HUDEP-2 (cell line): ENCODE results near the gene DNAJC16.
"Not testable (repeated sequence)": the region's sequence is repeated elsewhere in the genome, so short reads cannot be mapped to it uniquely, and the experiment has no call there.

Experiments
- DNase-seq, 76 experiments: peaks; one replicate each; lab custom pipeline; 2025; ENCODE audit not compliant: unreplicated experiment in 76 of 76; lab: John Stamatoyannopoulos, UW

Gene DNAJC16

DNA sequence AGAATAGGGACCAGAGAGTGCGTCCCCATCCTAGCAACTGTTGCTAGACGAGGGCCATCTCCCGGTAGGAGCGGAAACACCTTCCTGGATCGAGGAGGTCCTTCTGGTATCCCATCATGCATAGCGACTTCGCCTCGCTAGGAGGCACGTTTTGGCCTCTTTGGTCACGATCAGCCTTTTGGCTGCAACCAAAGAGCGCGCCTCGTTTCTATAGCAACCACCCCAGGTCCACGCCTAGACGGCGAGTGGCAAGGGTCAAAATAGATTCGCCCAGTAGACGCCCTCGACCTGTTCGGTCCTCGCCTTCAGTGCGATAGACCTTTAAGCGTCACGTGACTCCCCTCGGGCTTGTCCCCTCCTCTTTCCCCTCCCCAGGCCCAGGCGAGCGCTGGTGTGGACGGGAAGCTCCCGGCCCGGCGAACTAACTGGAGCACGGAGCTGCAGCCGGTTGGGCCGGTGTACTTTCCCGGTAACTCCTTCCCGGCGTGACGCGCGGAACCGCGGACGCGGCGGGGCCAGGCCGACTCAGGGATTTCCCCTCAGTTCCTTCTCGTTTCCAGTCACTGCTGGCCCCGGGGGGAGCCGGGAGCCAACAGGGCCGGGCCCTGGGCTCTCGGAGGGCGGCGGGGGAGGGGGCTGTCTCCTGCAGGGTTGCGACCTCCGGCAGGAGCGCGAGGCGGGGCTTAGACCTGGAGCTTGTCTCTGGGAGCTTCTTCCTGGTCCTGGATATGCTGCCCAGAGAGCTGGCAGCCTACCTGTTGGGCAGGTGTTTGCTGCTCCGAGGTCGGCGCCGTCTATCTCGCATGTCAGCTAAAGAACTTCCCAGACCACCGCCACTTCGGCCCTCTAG is at the start of gene DNAJC16:
TSS of gene DNAJC16 (plus strand) at position 359 of the 850 bp plus-strand sequence. CDS start 2,258 bp downstream, outside the sequence.
- DNase-seq = peak in 75 of 76 experiments; percentile 52 to 100 (median 99)

DNA sequence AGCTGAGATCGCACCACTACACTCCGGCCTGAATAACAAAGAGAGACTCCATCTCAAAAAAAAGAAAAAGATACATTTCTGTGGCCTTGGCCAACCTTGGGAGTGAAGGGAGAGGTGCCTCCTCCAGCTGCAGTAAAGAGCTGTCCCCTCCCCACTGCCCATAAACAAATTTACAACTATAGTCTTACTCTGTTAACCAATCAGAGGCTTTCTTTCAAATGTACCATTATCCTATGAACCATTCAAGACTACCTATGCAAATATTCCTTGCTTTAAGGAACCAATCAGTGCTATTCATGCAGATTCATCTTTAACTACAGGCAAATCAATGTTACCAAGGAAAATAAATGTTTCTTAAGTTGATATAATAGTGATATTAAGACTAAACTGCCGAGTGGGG is 49.7 kb upstream of the DNAJC16 start:
- no peak for DNase-seq

DNA sequence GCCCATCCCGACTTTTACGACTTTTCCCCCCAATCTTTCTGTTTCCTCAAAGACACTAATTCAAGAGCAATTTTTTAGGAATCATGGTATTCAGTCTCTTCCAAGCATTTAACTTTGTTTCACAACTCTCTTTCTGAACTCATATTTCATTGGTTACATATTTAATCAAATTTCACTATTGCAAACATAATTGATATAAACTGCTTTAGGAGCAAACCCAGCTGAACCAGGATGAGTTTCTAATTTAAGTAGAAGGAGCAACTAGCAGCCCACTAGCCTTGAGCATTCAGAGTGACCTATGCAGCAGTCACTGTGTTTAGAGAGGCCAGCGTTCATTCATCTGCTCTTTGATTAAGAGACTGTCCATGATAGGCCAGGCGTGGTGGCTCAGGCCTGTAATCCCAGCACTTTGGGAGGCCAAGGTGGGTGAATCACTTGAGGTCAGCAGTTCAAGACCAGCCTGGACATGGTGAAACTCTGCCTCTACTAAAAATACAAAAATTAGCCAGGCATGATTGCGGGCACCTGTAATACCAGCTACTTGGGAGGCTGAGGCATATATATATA is 48.9 kb upstream of the DNAJC16 start:
- no peak for DNase-seq

DNA sequence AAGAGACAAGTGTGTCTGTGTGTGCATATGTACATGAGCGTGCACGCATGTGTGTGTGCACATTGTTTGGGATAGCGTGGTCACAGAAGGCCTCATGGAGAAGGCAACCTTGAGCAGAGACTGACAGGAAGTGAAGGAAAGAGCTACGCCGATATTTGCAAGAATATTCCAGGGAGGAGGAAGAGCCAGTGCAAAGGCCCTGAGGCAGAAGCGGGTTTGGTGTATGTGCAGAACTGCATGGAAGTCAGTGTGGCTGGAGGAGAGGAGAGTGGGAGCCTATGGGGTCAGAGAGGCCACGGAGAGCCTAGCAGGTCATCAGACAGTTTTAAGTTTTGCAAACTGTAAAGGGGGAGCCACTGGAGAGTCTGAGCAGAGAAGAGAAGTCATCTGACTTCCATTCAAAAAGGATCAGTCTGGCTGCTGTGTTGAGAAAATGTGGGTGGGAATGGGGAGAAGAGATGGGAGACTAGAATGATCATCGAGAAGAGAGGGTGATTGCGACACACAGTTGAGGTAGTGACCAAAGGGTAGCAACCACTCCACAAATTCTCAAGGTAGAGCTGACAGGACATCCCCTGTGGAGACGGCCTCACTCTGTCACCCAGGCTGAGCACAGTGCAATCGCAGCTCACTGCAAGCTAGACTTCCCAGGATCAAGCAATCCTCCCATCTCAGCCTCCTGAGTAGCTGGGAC is 46.8 kb upstream of the DNAJC16 start:
- DNase-seq = no peak

DNA sequence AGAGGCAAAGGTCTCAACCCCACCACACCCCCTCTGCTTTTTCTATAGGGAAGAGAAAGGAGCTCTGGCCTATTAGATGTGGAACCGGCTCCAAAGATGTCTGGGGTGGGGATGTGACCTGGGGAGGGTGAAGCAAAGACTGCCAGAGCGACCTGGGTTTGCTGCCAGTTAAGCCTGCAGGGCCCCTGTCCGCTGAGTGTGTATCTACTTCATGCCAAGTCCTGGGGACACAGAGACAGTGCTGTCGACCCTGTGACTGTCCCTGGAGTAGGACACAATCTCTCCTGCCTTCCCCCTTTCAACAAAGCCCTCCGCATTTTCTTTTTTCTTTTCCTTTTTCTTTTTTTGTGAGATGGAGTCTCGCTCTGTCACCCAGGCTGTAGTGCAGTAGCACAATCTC is 44.2 kb upstream of the DNAJC16 start:
- not testable (repeated sequence) for DNase-seq

DNA sequence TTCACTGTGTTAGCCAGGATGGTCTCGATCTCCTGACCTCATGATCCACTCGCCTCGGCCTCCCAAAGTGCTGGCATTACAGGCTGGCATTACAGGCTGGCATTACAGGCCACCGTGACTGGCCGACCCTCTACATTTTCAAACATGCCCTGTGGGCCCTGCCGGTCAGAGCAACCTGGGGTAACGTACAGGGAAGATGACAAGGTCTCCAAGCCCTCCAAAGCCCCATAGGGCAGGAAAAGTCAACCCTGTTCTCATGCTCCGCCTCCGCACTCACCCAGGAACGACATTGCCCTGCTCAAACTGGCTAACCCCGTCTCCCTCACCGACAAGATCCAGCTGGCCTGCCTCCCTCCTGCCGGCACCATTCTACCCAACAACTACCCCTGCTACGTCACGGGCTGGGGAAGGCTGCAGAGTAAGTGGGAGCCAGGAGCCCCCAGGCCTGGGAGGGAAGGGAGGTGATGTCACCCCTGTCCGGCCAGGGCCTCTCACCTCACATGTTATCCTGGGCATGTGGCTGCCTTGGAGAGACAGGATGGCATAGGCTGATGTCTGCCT is 43.6 kb upstream of the DNAJC16 start:
- DNase-seq = not testable (repeated sequence)

DNA sequence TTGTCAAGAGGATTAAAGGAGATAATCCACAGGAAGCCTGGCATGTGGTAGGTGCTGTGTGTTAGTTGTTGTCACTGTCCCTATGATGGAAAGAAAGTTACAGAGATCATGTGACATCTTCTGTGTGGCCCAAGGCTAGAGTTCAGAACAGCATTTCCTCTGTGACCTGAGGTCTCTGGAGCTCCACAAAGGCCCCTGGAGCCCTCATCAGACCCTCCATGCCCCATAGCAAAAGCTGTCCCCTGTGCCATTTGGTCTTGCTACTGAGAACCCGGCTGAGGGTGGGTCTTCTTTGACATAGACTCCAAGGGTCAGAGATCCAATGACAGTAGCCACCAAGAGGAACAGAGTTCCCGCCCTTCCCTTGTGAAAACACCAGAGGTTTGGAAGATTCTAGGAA is 42.7 kb upstream of the DNAJC16 start:
- no peak for DNase-seq

DNA sequence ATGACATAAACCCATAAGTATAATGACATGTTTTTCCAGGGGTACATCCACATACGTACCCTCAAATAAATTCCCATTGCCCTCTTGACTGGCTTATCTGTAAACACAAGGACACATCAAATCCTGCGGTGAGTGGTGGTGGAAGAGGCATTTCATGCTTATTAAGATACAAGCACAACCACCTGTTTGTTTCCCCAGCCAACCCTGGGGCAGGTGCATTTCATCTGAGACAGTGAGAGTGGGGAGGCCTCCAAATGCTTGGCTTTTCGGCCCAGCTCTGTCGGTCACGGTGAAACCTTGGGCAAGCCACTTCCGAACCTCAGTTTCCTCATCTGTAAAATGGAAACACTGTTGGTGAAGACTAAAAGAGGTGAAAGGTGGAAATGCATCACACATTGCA is 42.2 kb upstream of the DNAJC16 start:
- not testable (repeated sequence) for DNase-seq

DNA sequence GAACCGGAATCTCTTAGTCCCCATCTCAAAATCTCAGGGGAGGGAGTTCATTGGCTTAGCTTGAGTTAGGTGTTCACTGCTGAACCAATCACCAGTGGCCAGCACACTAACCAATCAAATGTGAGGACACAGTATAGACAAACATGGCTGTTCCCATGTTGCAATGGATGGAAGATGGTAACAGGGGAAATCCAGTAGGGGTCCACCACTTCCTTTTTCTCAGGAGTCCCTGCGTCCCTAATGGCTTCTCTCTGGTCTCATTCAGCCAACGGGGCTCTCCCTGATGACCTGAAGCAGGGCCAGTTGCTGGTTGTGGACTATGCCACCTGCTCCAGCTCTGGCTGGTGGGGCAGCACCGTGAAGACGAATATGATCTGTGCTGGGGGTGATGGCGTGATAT is 41.0 kb upstream of the DNAJC16 start:
- no peak for DNase-seq

DNA sequence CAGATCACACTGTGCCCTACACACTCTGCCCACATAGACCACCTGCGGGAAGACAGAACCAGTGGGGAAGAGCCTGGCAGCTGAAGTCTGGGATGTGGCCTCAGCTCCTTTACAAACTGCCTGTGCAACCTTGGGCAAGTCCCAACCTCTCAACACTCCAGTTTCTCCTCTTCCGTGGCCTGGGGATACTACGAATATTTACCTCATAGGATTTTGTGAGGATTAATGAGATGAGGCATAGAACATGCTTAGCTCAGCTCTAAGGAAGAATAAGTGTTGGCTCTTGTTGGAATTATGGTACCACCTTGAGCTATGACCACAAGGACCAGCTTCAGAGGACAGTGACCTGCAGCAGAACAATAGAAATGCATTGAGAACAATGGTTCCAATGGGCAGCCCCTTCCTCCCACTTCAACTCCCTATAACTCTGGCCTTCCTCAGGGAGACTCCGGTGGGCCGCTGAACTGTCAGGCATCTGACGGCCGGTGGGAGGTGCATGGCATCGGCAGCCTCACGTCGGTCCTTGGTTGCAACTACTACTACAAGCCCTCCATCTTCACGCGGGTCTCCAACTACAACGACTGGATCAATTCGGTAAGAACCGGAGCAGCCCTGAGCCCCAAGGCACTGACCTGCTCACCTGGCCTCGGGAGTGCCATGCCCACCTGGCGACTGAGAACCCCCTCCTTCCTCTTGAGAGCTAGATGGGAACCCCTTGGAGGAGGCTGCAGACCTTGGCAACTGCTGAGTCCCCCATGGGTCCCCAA is 39.6 kb upstream of the DNAJC16 start:
- DNase-seq = not testable (repeated sequence)

DNA sequence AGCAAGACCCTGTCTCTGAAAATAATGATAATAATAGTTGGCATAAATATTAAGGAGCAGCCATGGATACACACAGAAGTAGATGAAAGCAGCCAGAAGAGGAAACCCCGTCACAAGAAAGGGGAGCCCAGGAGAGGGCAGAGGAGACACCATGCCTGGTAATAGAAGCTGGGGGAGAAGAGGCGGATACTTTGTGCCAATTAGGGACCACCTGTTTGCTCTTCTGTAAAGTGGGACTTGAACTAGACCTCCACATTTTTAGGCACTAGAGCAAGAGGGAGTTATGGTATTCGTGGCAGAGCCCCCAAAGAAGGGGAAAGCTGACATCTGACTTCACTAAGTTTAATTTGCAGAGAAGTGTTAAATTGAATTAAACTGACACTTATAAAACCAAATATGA is 38.3 kb upstream of the DNAJC16 start:
- DNase-seq = no peak

DNA sequence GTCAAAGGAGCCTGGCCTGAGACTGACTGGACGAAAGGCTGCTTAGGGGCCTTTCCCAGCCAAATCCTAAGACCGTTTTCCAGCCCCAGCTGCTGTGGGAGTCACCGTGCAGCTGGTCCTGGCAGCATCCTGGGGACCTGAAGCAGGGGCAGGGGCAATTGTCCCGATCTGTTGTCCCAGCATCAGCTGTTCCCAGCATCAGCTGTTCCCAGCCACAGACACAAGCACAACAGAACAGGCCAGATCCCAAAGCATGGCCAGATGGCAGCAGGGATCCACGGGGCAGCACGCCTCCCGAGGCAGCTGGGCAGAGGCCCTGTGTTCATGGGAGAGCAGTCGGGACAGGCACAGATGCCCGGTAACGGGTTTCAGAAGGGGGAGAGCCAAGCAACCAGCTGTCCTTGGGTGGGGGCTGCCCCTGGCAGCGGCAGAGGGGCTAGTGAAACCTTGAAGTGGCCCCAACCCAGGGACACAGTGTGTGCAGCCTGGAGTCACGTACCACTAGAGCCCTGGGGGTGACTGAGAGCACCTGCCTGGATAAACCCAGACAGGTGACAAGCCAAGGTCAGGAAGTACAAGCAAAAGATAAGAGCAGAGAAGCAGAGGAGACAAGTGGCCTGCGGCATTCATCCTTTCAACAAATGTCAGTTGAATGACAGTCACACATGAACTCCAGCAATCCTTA is 37.5 kb upstream of the DNAJC16 start:
- no peak for DNase-seq

DNA sequence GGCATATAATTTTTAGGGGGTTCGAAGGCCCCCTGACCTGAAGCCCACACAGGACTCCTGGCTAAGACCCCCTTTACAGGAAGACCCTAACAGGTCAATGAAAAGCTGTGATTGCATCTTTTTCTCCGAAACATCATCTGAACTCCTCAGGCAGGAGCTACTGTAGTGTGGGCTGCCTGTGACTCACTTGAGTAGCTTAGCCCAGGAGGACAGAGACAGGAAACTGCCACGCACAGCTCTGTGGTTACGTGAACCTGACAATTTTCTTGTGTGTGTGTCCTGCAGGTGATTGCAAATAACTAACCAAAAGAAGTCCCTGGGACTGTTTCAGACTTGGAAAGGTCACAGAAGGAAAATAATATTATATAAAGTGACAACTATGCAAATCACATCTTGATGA is 35.6 kb upstream of the DNAJC16 start:
- not testable (repeated sequence) for DNase-seq

DNA sequence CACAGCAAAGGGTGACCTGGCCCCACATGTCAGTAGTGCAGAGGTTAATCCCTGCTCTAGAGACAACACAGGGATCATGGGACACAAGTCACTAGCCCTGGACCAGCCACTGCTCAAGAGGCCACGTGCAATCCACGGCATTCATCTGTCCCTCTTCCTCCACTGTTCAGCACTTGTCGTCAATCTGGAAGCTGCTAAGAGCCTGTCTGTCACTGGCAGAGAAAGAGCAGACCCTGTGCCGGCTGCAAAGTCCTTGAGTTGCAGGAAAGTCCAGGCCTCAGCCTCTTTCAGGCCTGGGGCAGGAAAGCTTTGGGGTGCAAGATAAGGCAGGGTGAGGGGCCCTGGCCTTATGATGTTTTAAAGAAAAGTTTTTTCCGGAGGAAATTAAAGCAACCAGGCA is 34.1 kb upstream of the DNAJC16 start:
- DNase-seq = no peak

DNA sequence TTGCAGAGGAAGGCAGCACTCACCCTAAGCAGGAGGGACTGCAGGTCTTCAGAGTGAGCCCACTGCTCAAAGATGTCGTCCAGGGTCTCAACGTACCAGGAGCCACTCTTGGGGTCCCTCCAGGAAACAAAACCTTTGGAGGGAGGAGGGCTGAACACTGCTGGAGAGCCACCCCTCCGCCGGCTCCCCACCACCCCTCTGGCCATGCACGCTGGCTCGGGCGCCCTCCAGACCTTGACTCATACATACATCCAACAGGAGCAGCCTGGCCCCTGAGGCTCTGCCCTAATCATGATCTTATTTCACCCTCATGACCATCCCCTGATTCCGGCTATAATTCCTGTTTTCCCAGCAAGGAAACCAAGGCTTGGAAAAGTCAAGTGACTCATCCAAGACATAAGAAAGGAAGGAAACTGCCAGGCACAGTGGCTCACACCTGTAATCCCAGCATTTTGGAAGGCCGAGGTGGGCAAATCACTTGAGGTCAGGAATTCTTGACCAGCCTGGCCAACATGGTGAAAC is 32.7 kb upstream of the DNAJC16 start:
- no peak for DNase-seq

DNA sequence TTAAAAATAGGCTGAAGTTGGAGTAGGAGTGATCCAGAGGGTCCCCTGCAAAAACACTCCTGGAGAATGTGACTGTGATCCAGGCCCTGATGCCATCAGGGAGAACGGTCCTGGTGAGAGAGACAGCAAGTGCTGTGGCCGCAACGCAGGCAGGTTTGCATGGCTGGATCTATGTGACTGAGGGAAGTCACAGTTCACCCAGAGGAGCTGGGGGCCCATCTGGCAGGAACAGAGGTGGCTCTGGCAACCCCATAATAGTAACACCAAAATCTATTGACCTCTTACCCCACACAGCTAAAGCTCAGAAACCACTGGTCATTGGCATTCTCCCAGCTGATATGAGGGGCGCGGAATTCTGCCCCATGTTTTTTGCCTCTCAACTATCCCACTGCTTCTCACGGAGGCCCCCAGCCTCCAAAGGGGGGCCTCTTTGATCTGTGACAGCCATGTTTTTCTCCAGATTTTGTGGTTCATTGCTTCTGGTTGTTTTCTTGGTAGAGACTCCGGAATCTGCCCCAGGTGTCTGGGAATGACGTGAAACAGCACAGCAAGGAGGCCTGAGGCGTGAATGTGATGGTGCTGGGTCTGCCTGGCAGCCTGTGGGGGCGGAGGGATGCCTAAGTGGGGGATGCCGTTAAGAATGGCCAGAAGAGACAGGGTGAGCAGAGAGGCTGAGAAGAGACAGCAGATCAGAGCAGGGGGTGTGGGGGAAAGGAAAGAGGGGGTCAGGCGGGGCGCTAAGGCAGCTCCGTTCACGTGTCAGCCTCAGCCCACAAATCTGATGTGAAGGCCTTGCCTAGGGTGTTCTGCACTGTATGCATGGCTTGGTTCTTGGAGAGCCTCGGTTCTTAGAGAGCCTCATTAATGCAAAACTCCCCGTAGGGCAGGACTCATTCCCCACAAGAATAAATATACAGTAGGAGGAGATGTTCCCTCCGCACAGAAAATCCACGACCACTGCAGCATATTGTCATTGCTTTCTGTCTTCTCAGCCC is 26.2 kb upstream of the DNAJC16 start:
- no peak for DNase-seq

DNA sequence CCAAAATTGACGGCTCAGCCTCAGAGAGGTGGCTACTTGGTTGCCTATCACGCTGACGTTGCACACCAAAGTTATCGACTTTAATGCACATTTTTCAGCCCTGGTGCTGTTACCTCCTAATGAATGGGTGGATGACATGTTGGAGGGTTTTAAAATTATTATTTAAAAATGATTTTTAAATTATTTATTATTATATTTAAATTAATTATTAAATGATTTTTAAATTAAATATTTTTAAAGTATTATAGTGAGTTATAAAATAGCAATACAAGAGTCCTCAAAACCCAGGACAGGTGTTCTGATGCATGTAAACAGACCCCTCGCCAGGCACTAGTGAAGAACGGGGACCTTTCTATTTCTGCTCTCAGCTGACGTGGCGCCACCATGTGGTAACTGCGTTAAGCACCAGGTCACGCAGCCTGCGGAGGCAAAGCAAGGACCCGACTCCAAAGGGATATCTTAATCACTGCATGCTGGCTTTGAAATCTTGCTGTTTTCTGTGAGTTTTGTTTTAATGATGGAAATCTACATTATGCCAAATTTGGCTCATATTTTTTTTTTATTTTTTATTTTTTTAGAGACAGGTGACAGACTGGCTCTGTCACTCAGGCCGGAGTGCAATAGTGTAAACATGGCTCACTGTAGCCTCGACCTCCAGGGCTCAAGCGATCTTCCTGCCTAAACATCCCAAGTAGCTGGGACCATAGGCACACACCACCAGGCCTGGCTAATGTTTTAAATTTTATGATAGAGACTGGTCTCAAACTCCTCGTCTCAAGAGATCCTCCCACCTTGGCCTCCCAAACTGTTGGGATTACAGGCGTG is 25.2 kb upstream of the DNAJC16 start:
- DNase-seq = peak in 62 of 76 experiments; percentile 1 to 70 (median 35)

DNA sequence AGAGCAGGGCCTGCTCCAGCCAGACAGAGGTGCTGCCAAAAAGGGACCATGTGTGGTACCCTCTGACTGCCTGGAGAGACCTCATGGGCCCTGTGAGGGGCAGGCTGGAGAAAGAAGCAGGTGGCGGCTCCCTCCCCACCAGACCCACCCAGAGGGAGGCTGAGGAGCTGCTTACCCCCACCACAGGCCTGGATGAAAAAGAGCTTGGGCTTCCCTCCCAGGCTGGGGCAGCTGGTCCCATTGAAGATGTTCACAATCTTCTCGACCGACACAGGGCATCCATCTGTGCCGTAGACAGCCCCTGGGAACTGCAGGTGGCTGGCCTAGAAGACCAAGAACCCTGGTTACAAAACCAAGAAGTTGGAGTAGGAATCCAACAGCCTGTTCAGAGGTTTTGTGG is 22.2 kb upstream of the DNAJC16 start:
- DNase-seq = no peak
